ENCODE data around the gene UHRF2. TPM values are rescaled to one million over a fixed set of nuclear protein-coding genes. Genes with fewer than 3 reads are reported as not detected.

The UHRF2 gene
- total and polyA plus RNA-seq, 3 experiments from 2014 or later = 12.9 to 55.2 (median 50.8) TPM

GRCh38 chr9:6498982-6499381 is 86.0 kb downstream of the UHRF2 start:
- H3K27ac ChIP-seq (ENCODE audit: low read depth, low read length) = no peak overlapping the region
- no peak overlapping the region for H3K4me3 ChIP-seq (ENCODE audit: low read length)
- H3K4me1 Mint-ChIP-seq = peaks cover 0 to 3% (median 0%) of the 10 kb centered on the region in 3 donors
- H3K9me3 Mint-ChIP-seq = no peaks in the 10 kb centered on the region
- H3K27me3 Mint-ChIP-seq = no peaks in the 10 kb centered on the region
- ChIA-PET CTCF (no interaction called here), POLR2A (no interaction called here)
- H3K9me3 ChIP-seq (ENCODE audit: low read length) = no peaks in the 10 kb centered on the region
- no peaks in the 10 kb centered on the region for H3K27me3 ChIP-seq (ENCODE audit: insufficient read depth, low read length, poor library complexity, severe bottlenecking)
- H3K36me3 ChIP-seq (ENCODE audit: insufficient read depth, low read length) = peaks cover 52% of the 10 kb centered on the region
- H3K36me3 Mint-ChIP-seq = peaks cover 3 to 80% (median 20%) of the 10 kb centered on the region in 3 donors
- no peak for DNase-seq
- peak overlapping the region in 1 of 8 donors; percentile 84 for H3K27ac Mint-ChIP-seq
- no peak overlapping the region for H3K4me3 Mint-ChIP-seq
- no peaks in the 10 kb centered on the region for H3K4me1 ChIP-seq (ENCODE audit: insufficient read depth, low read length)

- H3K36me3 ChIP-seq (ENCODE audit: insufficient read depth, low read length) = peaks cover 58% of the 10 kb centered on the region
- no peaks in the 10 kb centered on the region for H3K9me3 ChIP-seq (ENCODE audit: low read length)
- H3K4me1 ChIP-seq (ENCODE audit: insufficient read depth, low read length) = no peaks in the 10 kb centered on the region
- Mint-ChIP-seq H3K4me3 (no peak overlapping the region), H3K4me1 (no peaks in the 10 kb centered on the region), H3K36me3 (peaks cover 6 to 87% (median 28%) of the 10 kb centered on the region in 3 donors), H3K9me3 (no peaks in the 10 kb centered on the region), H3K27ac (peak overlapping the region in 2 of 8 donors; percentile 6 to 31), H3K27me3 (no peaks in the 10 kb centered on the region)
- no peaks in the 10 kb centered on the region for H3K27me3 ChIP-seq (ENCODE audit: insufficient read depth, low read length, poor library complexity, severe bottlenecking)
- H3K27ac ChIP-seq (ENCODE audit: low read depth, low read length) = no peak overlapping the region
- H3K4me3 ChIP-seq (ENCODE audit: low read length) = no peak overlapping the region
- DNase-seq = no peak
- CTCF ChIA-PET = no interaction called here
- POLR2A ChIA-PET = no interaction called here
These were observed 88.7 kb downstream of the UHRF2 start for GRCh38 chr9:6501526-6502210.

- Histone ChIP-seq H3K4me3 (ENCODE audit: low read length) (no peak overlapping the region), H3K27ac (ENCODE audit: low read depth, low read length) (no peak overlapping the region), H3K36me3 (ENCODE audit: insufficient read depth, low read length) (peaks cover 53% of the 10 kb centered on the region), H3K27me3 (ENCODE audit: insufficient read depth, low read length, poor library complexity, severe bottlenecking) (no peaks in the 10 kb centered on the region), H3K9me3 (ENCODE audit: low read length) (no peaks in the 10 kb centered on the region), H3K4me1 (ENCODE audit: insufficient read depth, low read length) (no peaks in the 10 kb centered on the region)
- no peaks in the 10 kb centered on the region for H3K4me1 Mint-ChIP-seq
- no peak for DNase-seq
- POLR2A ChIA-PET = no interaction called here
- H3K4me3 Mint-ChIP-seq = no peak overlapping the region
- no peaks in the 10 kb centered on the region for H3K27me3 Mint-ChIP-seq
- peak overlapping the region in 1 of 8 donors; percentile 31 for H3K27ac Mint-ChIP-seq
- H3K36me3 Mint-ChIP-seq = peaks cover 6 to 86% (median 23%) of the 10 kb centered on the region in 3 donors
- CTCF ChIA-PET = no interaction called here
- no peaks in the 10 kb centered on the region for H3K9me3 Mint-ChIP-seq
These were observed 89.4 kb downstream of the UHRF2 start for GRCh38 chr9:6502399-6502798.

GRCh38 chr9:6506571-6506970 is 93.6 kb downstream of the UHRF2 start:
- H3K27ac Mint-ChIP-seq = peak overlapping the region in 1 of 8 donors; percentile 62
- no peak for DNase-seq
- peaks cover 12 to 65% (median 20%) of the 10 kb centered on the region in 3 donors for H3K36me3 Mint-ChIP-seq
- H3K4me1 Mint-ChIP-seq = peaks cover 0 to 2% (median 0%) of the 10 kb centered on the region in 3 donors
- H3K27ac ChIP-seq (ENCODE audit: low read depth, low read length) = no peak overlapping the region
- no peaks in the 10 kb centered on the region for H3K9me3 ChIP-seq (ENCODE audit: low read length)
- H3K9me3 Mint-ChIP-seq = no peaks in the 10 kb centered on the region
- H3K27me3 ChIP-seq (ENCODE audit: insufficient read depth, low read length, poor library complexity, severe bottlenecking) = no peaks in the 10 kb centered on the region
- no peaks in the 10 kb centered on the region for H3K27me3 Mint-ChIP-seq
- no peak overlapping the region for H3K4me3 ChIP-seq (ENCODE audit: low read length)
- CTCF ChIA-PET = no interaction called here
- peaks cover 28% of the 10 kb centered on the region for H3K36me3 ChIP-seq (ENCODE audit: insufficient read depth, low read length)
- no peaks in the 10 kb centered on the region for H3K4me1 ChIP-seq (ENCODE audit: insufficient read depth, low read length)
- POLR2A ChIA-PET = no interaction called here
- no peak overlapping the region for H3K4me3 Mint-ChIP-seq

GRCh38 chr9:6512085-6512657 is 99.2 kb downstream of the UHRF2 start:
- ChIA-PET POLR2A (no interaction called here), CTCF (no interaction called here)
- Histone ChIP-seq H3K4me1 (ENCODE audit: insufficient read depth, low read length) (no peaks in the 10 kb centered on the region), H3K36me3 (ENCODE audit: insufficient read depth, low read length) (peaks cover 2% of the 10 kb centered on the region), H3K27ac (ENCODE audit: low read depth, low read length) (no peak overlapping the region), H3K27me3 (ENCODE audit: insufficient read depth, low read length, poor library complexity, severe bottlenecking) (no peaks in the 10 kb centered on the region), H3K4me3 (ENCODE audit: low read length) (no peak overlapping the region), H3K9me3 (ENCODE audit: low read length) (no peaks in the 10 kb centered on the region)
- H3K4me1 Mint-ChIP-seq = peaks cover 0 to 2% (median 0%) of the 10 kb centered on the region in 3 donors
- H3K36me3 Mint-ChIP-seq = peaks cover 13 to 21% (median 21%) of the 10 kb centered on the region in 3 donors
- H3K9me3 Mint-ChIP-seq = no peaks in the 10 kb centered on the region
- no peak for DNase-seq
- no peak overlapping the region for H3K4me3 Mint-ChIP-seq
- peak overlapping the region in 2 of 8 donors; percentile 47 to 52 for H3K27ac Mint-ChIP-seq
- no peaks in the 10 kb centered on the region for H3K27me3 Mint-ChIP-seq

GRCh38 chr9:6522263-6522662 is 109.3 kb downstream of the UHRF2 start:
- no peaks in the 10 kb centered on the region for H3K27me3 ChIP-seq (ENCODE audit: insufficient read depth, low read length, poor library complexity, severe bottlenecking)
- H3K27ac ChIP-seq (ENCODE audit: low read depth, low read length) = no peak overlapping the region
- POLR2A ChIA-PET = interaction anchor here (0.7 kb wide), 1 partner anchor 94 kb away, joined by 3 read pairs; no protein-coding TSS in a partner anchor
- CTCF ChIA-PET = no interaction called here
- H3K36me3 ChIP-seq (ENCODE audit: insufficient read depth, low read length) = peaks cover 4% of the 10 kb centered on the region
- no peaks in the 10 kb centered on the region for H3K27me3 Mint-ChIP-seq
- H3K36me3 Mint-ChIP-seq = peaks cover 18 to 44% (median 36%) of the 10 kb centered on the region in 3 donors
- no peak overlapping the region for H3K4me3 ChIP-seq (ENCODE audit: low read length)
- peaks cover 5 to 22% (median 10%) of the 10 kb centered on the region in 5 donors for H3K9me3 Mint-ChIP-seq
- no peaks in the 10 kb centered on the region for H3K4me1 Mint-ChIP-seq
- H3K4me1 ChIP-seq (ENCODE audit: insufficient read depth, low read length) = no peaks in the 10 kb centered on the region
- peak overlapping the region in 1 of 8 donors; percentile 58 for H3K27ac Mint-ChIP-seq
- no peak for DNase-seq
- no peaks in the 10 kb centered on the region for H3K9me3 ChIP-seq (ENCODE audit: low read length)
- no peak overlapping the region for H3K4me3 Mint-ChIP-seq

GRCh38 chr9:6525326-6526045 is 112.5 kb downstream of the UHRF2 start:
- H3K4me3 ChIP-seq (ENCODE audit: low read length) = no peak overlapping the region
- no peak overlapping the region for H3K27ac Mint-ChIP-seq
- ChIA-PET CTCF (interaction anchor here (1.0 kb wide), 1 partner anchor 30 kb away, joined by 3 read pairs; no protein-coding TSS in a partner anchor), POLR2A (no interaction called here)
- H3K4me1 Mint-ChIP-seq = no peaks in the 10 kb centered on the region
- H3K36me3 ChIP-seq (ENCODE audit: insufficient read depth, low read length) = peaks cover 3% of the 10 kb centered on the region
- no peaks in the 10 kb centered on the region for H3K27me3 ChIP-seq (ENCODE audit: insufficient read depth, low read length, poor library complexity, severe bottlenecking)
- DNase-seq = no peak
- peaks cover 14 to 27% (median 27%) of the 10 kb centered on the region in 3 donors for H3K36me3 Mint-ChIP-seq
- H3K27me3 Mint-ChIP-seq = no peaks in the 10 kb centered on the region
- peaks cover 5 to 19% (median 10%) of the 10 kb centered on the region in 5 donors for H3K9me3 Mint-ChIP-seq
- no peaks in the 10 kb centered on the region for H3K4me1 ChIP-seq (ENCODE audit: insufficient read depth, low read length)
- H3K9me3 ChIP-seq (ENCODE audit: low read length) = no peaks in the 10 kb centered on the region
- H3K4me3 Mint-ChIP-seq = no peak overlapping the region
- no peak overlapping the region for H3K27ac ChIP-seq (ENCODE audit: low read depth, low read length)

GRCh38 chr9:6535594-6535993 is 122.6 kb downstream of the UHRF2 start:
- DNase-seq = no peak
- Histone ChIP-seq H3K36me3 (ENCODE audit: insufficient read depth, low read length) (no peaks in the 10 kb centered on the region), H3K4me3 (ENCODE audit: low read length) (no peak overlapping the region), H3K27me3 (ENCODE audit: insufficient read depth, low read length, poor library complexity, severe bottlenecking) (no peaks in the 10 kb centered on the region), H3K9me3 (ENCODE audit: low read length) (no peaks in the 10 kb centered on the region), H3K4me1 (ENCODE audit: insufficient read depth, low read length) (no peaks in the 10 kb centered on the region), H3K27ac (ENCODE audit: low read depth, low read length) (no peak overlapping the region)
- H3K36me3 Mint-ChIP-seq = peaks cover 0 to 2% (median 0%) of the 10 kb centered on the region in 3 donors
- H3K27ac Mint-ChIP-seq = no peak overlapping the region
- H3K4me1 Mint-ChIP-seq = peaks cover 0 to 2% (median 0%) of the 10 kb centered on the region in 3 donors
- ChIA-PET POLR2A (no interaction called here), CTCF (no interaction called here)
- H3K27me3 Mint-ChIP-seq = peaks cover 5 to 7% of the 10 kb centered on the region in 2 donors
- no peaks in the 10 kb centered on the region for H3K9me3 Mint-ChIP-seq
- H3K4me3 Mint-ChIP-seq = no peak overlapping the region
